T-helper 1 cell treated with Interleukin-12 subunit alpha and Interleukin-12 subunit beta and Interleukin-4 antibody, amounts not matched to agents 30 μg/mL and 1 μg/mL, for 36 hours (primary cell): ENCODE results near the gene DLG2.

Experiments
- H3K27ac Mint-ChIP-seq: one replicate; pipeline ENCODE4 v1.8.0; 2021; ENCODE audit warnings: mild to moderate bottlenecking, mixed read lengths
- H3K27me3 Mint-ChIP-seq: one replicate; pipeline ENCODE4 v1.8.0; 2021; ENCODE audit warnings: low read depth, mixed read lengths
- H3K36me3 Mint-ChIP-seq: one replicate; pipeline ENCODE4 v1.8.0; 2021; ENCODE audit warnings: low read depth, mixed read lengths
- H3K4me1 Mint-ChIP-seq: one replicate; pipeline ENCODE4 v1.8.0; 2021; ENCODE audit warnings: low read depth, mixed read lengths
- H3K4me3 Mint-ChIP-seq: one replicate; pipeline ENCODE4 v1.8.0; 2021; ENCODE audit warnings: mild to moderate bottlenecking, moderate library complexity, mixed read lengths
- H3K9me3 Mint-ChIP-seq: one replicate; pipeline ENCODE4 v1.8.0; 2021; ENCODE audit warnings: mixed read lengths

Gene DLG2

DNA sequence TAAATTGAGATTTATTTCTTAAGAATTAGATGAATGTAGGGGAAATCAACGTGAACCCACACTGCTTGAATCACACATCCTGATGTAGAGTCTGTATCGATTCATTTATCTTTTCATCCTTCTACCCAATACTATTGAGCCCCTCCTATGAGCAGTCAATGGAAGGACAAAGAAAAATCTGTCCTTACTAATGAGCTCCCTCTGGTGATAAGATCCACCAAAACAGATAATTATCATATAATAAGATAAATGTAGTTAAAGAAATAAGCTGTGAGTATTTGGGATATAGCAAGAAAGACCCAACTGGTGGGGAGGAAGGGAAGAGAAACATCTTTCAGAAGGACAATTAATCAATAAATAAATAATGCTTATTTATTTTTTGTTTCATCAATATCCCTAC is 1955.9 kb downstream of the DLG2 start:
- Mint-ChIP-seq H3K36me3 (no peaks in the 10 kb centered on the region), H3K27me3 (peaks cover 3% of the 10 kb centered on the region), H3K4me1 (no peaks in the 10 kb centered on the region), H3K4me3 (no peak overlapping the region), H3K9me3 (no peaks in the 10 kb centered on the region), H3K27ac (no peak overlapping the region)

GRCh38 chr11:83666149-83666548 is 1961.0 kb downstream of the DLG2 start:
- Mint-ChIP-seq H3K9me3 (no peaks in the 10 kb centered on the region), H3K27me3 (peaks cover 3% of the 10 kb centered on the region), H3K4me3 (no peak overlapping the region), H3K27ac (no peak overlapping the region), H3K36me3 (no peaks in the 10 kb centered on the region), H3K4me1 (no peaks in the 10 kb centered on the region)

GRCh38 chr11:83663988-83664387 is 1963.2 kb downstream of the DLG2 start:
- Mint-ChIP-seq H3K4me3 (no peak overlapping the region), H3K27me3 (no peaks in the 10 kb centered on the region), H3K4me1 (no peaks in the 10 kb centered on the region), H3K36me3 (no peaks in the 10 kb centered on the region), H3K27ac (no peak overlapping the region), H3K9me3 (no peaks in the 10 kb centered on the region)

GRCh38 chr11:83663446-83663845 is 1963.7 kb downstream of the DLG2 start:
- no peaks in the 10 kb centered on the region for H3K27me3 Mint-ChIP-seq
- H3K9me3 Mint-ChIP-seq: no peaks in the 10 kb centered on the region
- H3K4me3 Mint-ChIP-seq: no peak overlapping the region
- H3K4me1 Mint-ChIP-seq: no peaks in the 10 kb centered on the region
- no peaks in the 10 kb centered on the region for H3K36me3 Mint-ChIP-seq
- no peak overlapping the region for H3K27ac Mint-ChIP-seq

GRCh38 chr11:83662494-83662893 is 1964.7 kb downstream of the DLG2 start:
- Mint-ChIP-seq H3K9me3 (no peaks in the 10 kb centered on the region), H3K27me3 (no peaks in the 10 kb centered on the region), H3K27ac (no peak overlapping the region), H3K4me1 (no peaks in the 10 kb centered on the region), H3K36me3 (no peaks in the 10 kb centered on the region), H3K4me3 (no peak overlapping the region)

DNA sequence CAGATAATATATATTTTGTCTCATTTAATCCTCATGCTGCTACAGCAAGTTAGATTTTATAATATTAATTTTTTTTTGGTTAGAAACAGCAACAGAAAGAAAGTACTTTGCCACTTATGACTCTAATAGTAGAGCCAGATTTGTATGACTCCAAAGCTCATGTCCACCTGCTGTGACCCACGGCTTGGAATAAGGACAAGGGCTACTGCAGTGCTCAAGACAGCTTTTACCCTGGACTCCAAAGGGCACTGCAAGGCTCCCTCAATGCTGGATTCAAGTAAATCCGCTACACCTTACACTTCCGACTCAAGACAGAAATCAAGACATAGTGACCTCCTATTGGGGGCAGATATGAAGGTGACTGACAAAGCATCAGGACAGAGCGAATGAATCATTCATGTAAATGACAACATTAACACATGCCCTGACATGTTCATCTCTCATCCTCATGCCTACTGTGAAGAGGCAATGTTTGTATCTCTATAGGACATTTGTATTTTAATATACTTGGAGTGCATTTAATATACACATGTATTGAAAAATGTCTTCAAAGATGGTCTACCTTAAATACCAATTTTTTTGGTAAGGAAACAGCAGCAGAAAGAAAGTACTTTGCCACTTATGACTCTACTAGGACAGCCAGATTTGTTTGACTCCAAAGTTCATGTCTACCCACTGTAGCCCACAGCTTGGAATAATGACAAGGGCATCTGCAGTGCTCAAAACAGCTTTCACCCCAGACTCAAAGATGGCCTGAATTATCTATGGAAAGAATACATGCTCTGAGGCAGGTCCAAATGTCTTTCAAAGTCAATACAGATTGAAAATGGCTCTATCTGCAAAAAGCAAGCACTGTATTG is 1965.4 kb downstream of the DLG2 start:
- Mint-ChIP-seq H3K4me1 (no peaks in the 10 kb centered on the region), H3K27me3 (no peaks in the 10 kb centered on the region), H3K27ac (no peak overlapping the region), H3K9me3 (no peaks in the 10 kb centered on the region), H3K4me3 (no peak overlapping the region), H3K36me3 (no peaks in the 10 kb centered on the region)

GRCh38 chr11:83659466-83659865 is 1967.7 kb downstream of the DLG2 start:
- Mint-ChIP-seq H3K4me3 (no peak overlapping the region), H3K27ac (no peak overlapping the region), H3K9me3 (no peaks in the 10 kb centered on the region), H3K27me3 (no peaks in the 10 kb centered on the region), H3K36me3 (no peaks in the 10 kb centered on the region), H3K4me1 (no peaks in the 10 kb centered on the region)

- H3K9me3 Mint-ChIP-seq: no peaks in the 10 kb centered on the region
- no peaks in the 10 kb centered on the region for H3K4me1 Mint-ChIP-seq
- no peak overlapping the region for H3K27ac Mint-ChIP-seq
- no peak overlapping the region for H3K4me3 Mint-ChIP-seq
- no peaks in the 10 kb centered on the region for H3K36me3 Mint-ChIP-seq
- no peaks in the 10 kb centered on the region for H3K27me3 Mint-ChIP-seq
Observed at GRCh38 chr11:83656796-83657330, 1970.3 kb downstream of the DLG2 start.

GRCh38 chr11:83655976-83656375 is 1971.2 kb downstream of the DLG2 start:
- Mint-ChIP-seq H3K27ac (no peak overlapping the region), H3K4me3 (no peak overlapping the region), H3K27me3 (no peaks in the 10 kb centered on the region), H3K36me3 (no peaks in the 10 kb centered on the region), H3K9me3 (no peaks in the 10 kb centered on the region), H3K4me1 (no peaks in the 10 kb centered on the region)

DNA sequence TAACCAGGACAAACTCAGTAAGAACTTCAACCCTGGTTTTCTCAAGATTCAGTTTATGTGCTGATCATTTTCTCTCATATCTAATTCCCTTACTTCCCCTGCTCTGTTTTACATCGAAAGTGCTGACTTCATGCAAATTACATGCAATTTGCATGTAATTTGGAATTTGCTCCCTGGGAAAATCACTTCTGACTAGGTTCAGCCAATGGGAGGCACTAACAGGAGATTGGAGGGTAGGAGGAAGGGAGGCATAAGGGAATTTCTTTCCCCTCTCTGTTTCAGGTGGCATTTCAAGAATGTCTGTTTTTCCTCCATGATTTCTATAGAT is 1977.7 kb downstream of the DLG2 start:
- H3K4me1 Mint-ChIP-seq: no peaks in the 10 kb centered on the region

DNA sequence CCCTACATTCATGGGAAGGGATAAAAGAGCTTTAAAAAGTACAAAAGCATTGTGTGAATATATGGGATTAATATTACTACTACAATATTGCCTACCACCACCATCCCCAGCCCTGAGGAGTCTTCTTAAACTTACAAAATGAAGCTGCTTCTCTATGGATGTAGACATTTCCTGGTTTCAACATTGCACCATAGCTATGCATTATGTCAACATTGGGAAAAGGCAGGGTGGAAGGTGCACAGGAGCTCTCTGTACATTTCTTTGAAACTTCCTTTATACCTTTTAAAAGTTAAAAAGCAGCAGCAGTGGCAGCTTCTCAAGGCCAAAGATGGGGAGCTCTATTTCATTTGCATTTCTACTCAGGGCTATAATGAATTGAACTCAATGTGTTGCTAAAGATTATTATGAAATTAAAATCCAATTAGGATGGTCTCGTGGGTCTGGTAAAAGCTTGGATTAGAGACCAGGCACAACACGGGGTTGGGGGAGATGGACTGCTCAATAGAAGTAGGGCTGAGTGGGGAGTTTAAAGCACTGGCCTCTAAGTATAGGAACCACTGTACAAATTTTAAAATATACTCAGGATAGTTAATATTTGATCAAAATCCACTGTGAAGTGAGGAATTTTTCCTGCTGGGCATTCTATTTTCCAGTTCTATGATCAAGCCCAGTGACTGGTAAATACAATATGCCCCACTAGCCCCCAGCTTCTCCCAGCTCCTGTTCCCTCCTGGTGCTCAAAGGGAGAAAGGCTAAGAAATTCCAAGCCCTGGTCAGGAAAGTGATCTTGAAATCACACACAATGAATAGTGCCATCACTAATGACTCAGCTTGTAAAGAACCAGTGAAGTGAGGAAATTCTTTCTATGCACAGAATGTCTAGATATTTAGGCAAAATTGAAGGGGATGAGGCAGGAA is 1978.3 kb downstream of the DLG2 start:
- Mint-ChIP-seq H3K27me3 (no peaks in the 10 kb centered on the region), H3K27ac (no peak overlapping the region), H3K4me1 (no peaks in the 10 kb centered on the region), H3K4me3 (no peak overlapping the region), H3K36me3 (no peaks in the 10 kb centered on the region), H3K9me3 (no peaks in the 10 kb centered on the region)

More for the DNA sequence above, 1977.7 kb downstream of the DLG2 start:
- Mint-ChIP-seq H3K4me3 (no peak overlapping the region), H3K9me3 (no peaks in the 10 kb centered on the region), H3K27ac (no peak overlapping the region), H3K36me3 (no peaks in the 10 kb centered on the region), H3K27me3 (no peaks in the 10 kb centered on the region)

DNA sequence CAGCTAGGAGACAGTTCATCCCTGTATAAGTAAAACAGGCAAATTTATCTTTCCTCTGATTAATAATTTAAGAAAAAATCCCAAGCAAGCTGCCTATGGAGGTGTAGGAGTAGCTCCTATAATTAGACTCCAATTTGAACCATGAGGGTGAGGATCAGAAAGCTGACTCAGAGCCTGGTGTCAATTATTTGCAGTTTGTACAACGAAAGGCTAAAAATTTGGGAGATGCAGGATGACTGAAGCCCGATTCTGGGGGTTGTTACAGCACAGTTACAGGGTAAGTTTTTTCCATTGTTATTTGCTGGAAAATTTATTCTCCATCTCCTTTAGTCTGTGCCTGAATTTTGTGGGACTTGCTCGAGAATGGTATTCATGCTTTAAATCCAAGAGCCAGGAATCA is 1981.6 kb downstream of the DLG2 start:
- Mint-ChIP-seq H3K27me3 (no peaks in the 10 kb centered on the region), H3K36me3 (no peaks in the 10 kb centered on the region), H3K4me3 (no peak overlapping the region), H3K4me1 (no peaks in the 10 kb centered on the region), H3K27ac (no peak overlapping the region), H3K9me3 (no peaks in the 10 kb centered on the region)

DNA sequence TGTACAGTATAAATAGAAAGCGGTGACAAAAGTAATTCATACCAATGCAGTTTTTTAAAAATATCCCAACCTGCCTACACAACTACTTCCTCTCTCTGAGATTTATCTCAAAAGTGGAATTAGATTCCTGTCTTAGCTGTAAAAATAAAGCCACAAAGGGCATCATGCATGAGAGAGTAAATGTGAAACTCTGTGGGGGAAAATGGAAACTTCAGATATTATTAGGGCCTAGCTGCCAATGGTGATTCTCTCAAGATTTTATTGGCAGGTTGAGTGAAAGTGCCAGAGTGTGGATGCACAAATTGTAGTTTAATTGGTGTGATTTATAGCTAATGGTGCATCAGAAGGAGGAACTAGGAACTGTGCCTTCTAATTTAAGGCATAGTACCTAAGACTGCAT is 1984.0 kb downstream of the DLG2 start:
- H3K9me3 Mint-ChIP-seq: no peaks in the 10 kb centered on the region
- no peaks in the 10 kb centered on the region for H3K4me1 Mint-ChIP-seq
- no peak overlapping the region for H3K4me3 Mint-ChIP-seq
- no peak overlapping the region for H3K27ac Mint-ChIP-seq
- no peaks in the 10 kb centered on the region for H3K36me3 Mint-ChIP-seq
- no peaks in the 10 kb centered on the region for H3K27me3 Mint-ChIP-seq

- H3K9me3 Mint-ChIP-seq: no peaks in the 10 kb centered on the region
- H3K27me3 Mint-ChIP-seq: no peaks in the 10 kb centered on the region
- H3K27ac Mint-ChIP-seq: no peak overlapping the region
- H3K4me3 Mint-ChIP-seq: no peak overlapping the region
- H3K36me3 Mint-ChIP-seq: no peaks in the 10 kb centered on the region
- no peaks in the 10 kb centered on the region for H3K4me1 Mint-ChIP-seq
Observed at GRCh38 chr11:83642500-83642899, 1984.6 kb downstream of the DLG2 start.

DNA sequence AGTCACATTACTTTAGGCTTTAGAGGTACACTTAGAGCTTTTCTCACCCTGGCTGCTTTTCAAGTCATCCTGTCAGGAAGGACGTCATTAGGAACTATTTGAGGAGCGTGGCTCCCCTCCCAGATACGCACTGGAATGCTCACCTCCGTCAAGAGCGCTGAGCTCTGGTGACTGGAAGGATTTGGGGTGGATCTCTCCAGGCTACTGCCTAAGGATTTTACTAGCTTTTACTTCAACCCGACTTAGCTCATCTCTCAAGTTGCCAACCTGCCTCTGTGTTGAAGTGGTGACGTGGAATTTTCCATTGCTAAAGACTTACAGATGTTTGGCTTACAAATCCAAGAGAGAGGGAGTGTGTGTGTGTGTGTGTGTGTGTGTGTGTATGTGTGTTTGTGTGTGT is 1985.6 kb downstream of the DLG2 start:
- Mint-ChIP-seq H3K27me3 (no peaks in the 10 kb centered on the region), H3K4me1 (no peaks in the 10 kb centered on the region), H3K36me3 (no peaks in the 10 kb centered on the region), H3K4me3 (no peak overlapping the region), H3K27ac (no peak overlapping the region), H3K9me3 (no peaks in the 10 kb centered on the region)
